Renal pelvis (tissue), 4 donors: Measurements from ENCODE around the gene MGAT4B. TPM values are rescaled to one million over a fixed set of nuclear protein-coding genes. Genes with fewer than 3 reads are reported as not detected.

Experiments used
- DNase-seq: peaks from one replicate; pipeline ENCODE4 v3.0.0-alpha.2; 2013
- polyA plus RNA-seq, 3 donors: library from polyadenylated mRNA; unstranded; fragments of 120-200 nt; gene quantifications; one replicate each; pipeline ENCODE4 v1.2.1, GENCODE V29; 2013; ENCODE audit not compliant: insufficient read length in 3 of 3

Gene MGAT4B
- polyA plus RNA-seq, 3 donors = 178 to 185 (median 183) TPM

DNA sequence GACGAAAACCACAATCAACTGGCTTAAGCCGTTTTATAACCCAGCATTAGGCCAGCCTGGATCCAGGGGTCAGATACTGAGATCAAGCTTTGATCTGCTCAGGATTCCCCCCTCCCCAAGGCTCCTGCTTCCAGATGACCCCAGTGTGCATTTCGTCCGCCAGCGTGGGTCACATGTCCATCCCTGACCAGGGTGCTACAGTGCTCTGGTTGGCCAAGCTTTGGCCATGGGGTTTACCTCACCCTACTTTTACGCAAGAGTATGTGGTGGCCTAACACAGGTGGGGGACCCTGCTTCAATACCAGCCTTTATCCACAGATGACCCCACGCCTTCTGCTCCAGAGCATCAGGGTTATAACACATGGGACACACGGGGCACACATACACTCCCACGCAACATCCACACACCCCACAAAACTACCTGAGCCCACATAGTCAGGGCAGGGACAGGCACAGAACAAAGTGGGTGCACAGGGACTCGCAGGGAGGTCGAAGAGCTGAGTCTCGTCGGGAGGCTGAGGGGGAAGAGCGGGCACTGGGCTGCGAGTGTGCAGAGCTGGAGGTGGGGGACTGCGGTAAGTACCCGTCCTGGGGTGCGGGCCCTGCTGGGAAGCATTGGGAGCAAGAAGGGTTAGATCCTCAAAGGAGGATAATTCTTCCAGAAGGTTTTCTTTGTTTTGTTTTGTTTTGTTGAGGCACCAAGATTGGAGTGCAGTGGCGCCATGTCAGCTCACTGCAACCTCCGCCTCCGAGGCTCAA lies 9.0 kb upstream of the MGAT4B start:
- no peak for DNase-seq

- DNase-seq = no peak
Measured at GRCh38 chr5:179814090-179814489, 7.4 kb upstream of the MGAT4B start.

DNA sequence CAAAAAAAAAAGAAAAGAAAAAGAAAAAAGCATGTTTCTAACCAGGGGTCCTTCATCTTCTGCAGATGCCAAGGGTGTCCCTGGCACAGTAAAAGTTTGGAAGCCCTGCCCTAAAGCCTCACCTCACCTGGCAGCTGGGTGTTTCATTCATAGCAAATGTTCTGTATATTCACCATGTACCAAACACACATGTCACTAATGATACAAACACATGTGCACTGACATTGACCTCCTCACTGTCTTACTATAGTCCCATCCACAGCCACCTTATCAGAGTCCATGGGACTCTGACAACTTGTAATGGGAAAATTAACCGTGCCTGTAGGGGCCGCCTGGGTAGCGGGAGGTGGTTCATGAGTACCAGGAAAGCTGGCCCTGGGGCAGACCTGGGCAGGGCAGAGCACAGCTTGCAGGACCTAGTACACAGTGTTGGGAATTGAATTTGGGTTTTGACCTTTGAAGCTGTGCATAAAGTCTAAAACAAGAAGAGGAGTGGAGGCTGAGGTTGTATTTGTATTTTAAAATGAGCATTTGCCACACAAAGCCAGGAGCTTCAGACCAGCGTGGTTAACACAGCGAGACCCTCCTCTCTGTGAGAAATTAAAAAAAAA lies 6.4 kb upstream of the MGAT4B start:
- no peak for DNase-seq

DNA sequence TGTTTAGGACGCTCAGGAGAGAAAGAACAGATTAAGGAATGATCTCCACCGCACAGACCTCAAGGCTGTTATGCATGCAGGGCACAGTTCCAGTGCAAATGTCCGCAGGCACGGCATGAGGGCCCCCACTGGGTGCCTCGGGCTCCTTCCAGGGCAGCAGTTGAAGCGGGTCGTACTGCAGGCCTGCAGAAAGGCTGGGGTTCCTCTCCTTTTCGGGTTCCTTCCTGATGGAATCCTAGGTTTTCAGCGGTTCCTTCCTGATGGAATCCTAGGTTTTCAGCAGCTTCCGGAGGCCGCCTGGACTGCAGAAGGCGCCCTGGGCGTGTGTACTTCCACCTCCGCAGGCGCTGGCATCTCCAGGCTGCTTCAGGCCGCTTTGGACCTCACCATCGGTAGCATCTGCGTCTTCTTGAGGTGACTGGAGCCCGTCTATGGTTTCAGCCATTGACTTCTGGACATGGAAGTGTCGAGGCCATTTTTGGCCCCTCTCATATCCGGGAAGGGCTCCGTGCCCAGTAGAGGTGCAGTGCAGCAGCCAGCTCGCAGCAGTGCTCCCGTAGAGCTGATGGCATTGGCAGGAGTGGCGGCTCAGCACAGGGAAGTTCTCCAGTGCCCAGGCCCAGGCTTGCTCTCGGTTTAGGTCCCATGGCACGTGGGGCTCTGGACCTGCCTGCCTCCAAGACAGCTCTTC lies 5.6 kb upstream of the MGAT4B start:
- no peak for DNase-seq

DNA sequence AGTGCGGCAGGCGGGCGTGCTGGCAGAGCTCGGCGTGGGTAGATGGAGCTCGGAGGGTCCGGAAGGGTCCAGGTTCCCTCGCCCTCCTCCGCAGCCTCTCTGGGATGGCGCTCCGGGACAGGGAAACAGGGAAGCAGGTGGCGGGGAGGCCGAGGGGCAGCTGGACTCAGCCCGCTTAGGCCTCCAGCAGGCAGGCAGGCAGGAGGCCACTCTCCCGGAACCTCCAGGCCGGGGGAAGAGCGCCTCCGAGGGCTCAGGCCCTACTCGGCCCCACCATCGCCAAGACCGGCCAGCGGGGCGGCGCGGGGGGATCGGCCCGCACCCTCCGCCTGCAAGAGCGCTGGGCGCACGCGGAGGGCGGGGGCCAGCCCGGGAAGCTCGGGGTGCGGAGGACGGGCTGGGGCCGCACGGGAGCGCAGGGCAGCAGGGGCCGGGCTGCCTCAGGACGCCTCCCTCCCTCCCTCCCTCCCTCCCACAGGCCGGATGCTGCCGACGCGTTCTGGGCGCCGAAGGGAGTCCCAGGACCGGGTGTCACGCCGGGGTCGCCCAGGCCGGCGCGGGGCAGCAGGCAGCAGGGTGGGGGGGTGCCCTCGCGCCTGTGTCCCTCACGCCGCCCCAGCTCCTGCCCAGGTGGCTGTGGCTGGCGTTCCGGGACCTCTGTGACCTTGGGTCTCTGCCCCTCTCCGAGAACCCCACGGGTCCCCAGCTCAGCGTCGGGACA lies 977 bp downstream of the MGAT4B start:
- no peak for DNase-seq

- DNase-seq = no peak
Measured at GRCh38 chr5:179805070-179805528, 1.6 kb downstream of the MGAT4B start.

- no peak for DNase-seq
Measured at GRCh38 chr5:179804555-179804947, 2.1 kb downstream of the MGAT4B start.

DNA sequence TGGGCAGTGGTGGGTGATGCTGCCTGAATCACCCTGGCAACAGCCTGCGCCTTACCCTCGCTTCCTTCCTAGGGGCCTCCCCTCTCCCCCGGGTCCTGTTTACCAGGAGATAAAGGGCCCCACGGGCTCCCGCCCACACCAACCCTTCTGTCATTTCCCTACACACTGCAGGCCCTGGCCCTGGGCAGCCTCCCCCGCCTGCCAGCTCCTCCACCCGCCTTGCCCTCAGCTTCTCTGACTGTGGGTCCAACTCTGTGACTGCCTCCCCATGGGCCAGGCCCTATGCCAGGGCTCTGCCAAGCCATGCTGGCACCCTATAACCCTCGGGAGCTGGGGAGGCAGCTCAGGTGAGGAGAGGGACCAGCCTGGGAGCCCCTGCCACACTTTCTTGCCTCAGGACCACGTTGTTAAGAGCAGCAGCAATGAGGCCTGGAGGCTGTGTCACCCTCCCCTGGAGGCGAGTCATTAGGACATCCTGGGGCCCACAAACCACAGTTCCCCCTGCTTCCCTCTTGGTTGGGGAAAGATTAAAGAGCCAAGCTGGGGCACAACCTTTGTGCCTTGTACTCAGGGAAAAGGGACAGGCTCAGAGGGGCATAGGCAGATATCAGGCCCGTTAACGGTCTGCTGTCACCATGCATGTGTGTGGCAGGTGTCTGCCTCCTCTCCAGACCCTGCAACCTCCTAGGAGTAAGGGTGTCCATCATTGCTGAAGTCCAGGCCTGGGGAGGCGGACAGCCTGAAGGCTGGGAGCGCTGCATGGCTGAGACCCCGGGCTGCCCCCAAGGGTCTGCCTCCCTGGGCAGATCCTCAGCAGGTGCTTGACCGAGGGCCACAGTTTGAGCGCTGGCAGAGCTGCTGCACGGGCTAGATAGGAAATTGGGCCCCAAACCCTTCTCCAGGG lies 2.8 kb downstream of the MGAT4B start:
- no peak for DNase-seq

DNA sequence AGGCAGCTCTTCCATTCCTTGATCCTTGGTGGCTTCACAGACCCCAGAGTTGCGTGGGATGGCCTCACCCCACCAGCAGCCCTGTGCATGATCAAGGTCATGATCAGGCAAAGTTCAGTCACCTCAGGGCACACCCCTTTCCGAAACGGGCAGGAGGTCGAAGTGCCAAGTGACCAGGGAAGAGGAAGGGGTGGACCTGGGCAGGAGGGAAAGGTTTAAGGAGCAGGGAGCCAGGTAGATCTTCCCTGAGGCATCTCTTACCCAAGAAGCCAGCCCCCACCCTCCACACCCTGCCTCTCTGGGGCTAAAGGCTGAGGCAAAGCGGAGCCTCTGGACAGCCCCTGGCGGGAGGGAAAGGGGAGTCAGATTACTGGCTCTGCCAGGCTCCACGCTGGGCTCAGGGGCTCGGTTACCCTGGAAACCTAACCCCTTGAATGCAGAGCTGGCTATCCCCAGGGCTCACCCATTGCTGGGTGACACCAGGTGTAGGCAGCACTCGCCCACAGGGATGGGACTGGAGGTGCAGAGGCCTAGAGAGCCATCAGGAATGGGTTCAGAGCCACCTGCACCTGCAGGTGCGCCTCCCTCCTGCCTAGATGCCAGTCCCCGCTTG lies 3.6 kb downstream of the MGAT4B start:
- DNase-seq = no peak

DNA sequence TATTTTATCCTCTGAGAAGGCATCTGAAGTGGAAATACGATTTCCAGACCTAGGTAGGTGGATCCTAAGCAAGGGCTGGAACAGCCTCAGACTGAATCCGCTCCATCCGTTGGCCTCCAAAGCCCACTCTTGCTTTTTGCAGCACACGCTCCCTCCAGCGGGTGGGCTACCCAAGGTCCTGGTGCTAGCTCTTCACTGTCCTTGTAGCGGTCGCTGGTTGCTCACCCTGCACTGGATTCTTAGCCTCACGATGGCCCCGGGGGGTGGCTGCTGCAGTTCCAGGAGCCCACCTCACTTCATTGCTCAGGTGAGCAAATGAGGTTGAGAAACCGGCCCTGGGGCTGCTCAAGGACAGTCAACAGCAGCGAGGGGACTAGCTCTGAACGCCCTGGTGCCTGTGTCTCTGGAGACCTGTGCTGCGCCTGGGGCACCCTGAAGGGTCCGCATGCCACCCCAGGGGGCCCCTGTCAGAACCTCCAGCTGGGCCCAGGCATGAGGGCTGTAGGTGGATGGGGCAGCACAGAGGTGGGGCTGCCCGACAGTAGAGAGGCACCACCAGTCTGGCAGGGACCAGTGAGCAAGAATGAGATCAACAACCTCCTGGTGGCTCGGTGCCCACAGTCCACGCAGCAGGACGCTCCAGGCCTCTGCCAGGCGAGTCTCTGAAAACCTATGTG lies 4.3 kb downstream of the MGAT4B start:
- no peak for DNase-seq

- DNase-seq = no peak
Measured at GRCh38 chr5:179801304-179802206, 5.1 kb downstream of the MGAT4B start.

GRCh38 chr5:179800696-179801201 lies 5.9 kb downstream of the MGAT4B start:
- no peak for DNase-seq

DNA sequence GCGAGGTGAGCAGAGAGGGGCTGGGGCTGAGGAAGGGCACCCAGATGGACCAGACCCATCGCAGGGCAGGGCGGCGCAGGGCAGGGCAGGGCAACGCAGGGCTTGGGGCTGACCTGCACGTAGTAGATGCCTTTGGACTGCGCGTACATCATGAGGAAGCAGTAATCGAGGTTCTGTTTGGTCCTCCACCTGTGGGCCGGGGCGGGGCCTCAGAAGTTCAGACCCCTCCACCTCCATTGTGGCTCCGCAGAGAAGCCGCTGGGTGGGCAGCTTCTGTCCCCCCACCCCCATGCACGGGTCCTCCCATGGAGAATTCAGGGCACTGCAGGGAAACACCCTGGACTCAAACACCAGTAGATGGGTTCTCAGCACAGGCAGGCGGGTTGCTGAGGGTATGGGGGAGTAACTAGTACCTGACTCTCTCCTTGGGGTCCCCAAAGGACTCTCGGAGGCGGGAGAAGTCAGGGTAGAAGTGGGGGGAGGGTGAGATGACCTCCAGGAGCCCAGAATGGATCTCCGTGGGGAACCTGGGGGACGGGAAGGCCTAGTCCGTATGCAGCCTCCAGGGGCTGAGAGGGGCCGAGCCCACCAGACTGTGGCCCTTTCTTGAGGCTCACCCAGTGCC lies 6.5 kb downstream of the MGAT4B start:
- DNase-seq = no peak

DNA sequence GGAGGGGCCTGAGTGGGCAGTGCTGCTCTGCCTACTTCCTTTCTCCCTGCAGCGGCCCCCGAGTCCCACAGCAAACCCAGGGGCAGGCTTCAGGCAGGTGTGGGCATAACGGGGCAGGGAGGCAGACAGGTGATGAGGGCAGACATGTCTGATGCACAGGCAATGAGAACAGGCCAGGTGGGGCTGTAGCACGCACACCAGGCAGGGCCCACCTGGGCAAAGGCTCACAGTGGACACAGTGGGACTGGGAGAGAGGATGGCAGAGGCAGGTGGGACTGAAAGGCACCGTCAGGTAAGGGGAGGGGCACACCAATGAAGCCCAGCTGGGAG lies 7.1 kb downstream of the MGAT4B start:
- DNase-seq = no peak

- DNase-seq = no peak
Measured at GRCh38 chr5:179798771-179799643, 7.7 kb downstream of the MGAT4B start.

DNA sequence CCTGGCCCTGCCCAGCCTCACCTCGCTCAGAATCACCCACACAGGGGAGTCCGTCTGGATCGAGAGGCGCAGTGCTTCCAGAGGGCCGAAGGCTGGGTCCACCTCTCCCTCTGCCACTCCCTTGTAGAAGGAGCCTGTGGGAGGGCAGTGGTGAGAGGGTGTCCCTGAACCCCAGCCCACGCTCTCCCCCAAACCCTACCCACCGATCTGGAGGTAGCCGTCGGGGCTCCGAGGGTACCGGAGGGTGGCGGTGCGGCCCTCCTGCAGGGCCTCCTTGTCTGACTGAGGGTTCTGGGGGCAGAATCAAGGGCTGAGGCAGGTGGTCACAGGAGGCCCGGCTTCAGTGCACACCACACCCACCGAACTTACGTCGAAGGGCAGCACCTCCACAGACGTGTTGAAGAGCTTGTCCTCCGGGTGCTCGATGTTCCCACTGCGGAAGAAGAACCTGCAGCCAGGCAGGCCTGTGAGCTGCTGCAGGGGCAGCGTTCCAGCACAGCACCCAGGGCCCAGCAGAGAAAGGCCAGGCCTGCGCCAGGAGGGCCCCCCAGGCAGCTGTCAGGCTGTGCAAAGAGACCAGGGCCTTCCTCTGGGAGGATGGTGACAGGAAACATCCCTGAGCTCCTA lies 8.4 kb downstream of the MGAT4B start:
- DNase-seq = no peak

GRCh38 chr5:179797741-179798140 lies 8.9 kb downstream of the MGAT4B start:
- no peak for DNase-seq
